Kidney (tissue), 14 donors: Measurements from ENCODE around the gene ADCY2. TPM values are rescaled to one million over a fixed set of nuclear protein-coding genes. Genes with fewer than 3 reads are reported as not detected.

Source experiments
- DNase-seq, 5 donors: peaks; one replicate each; pipeline ENCODE4 v3.0.0-alpha.2; 2013 to 2020
- FAIRE-seq: peaks from 2 replicates; lab custom pipeline; 2012; peaks lifted over from hg19 to GRCh38; lab: Jason Lieb, UNC
- H3K27ac ChIP-seq, 2 donors: one replicate each; pipeline ENCODE4 v1.7.0; 2013; ENCODE audit warnings: low read depth in 2 of 2, low read length in 2 of 2, inconsistent platforms in 1 of 2
- H3K27me3 ChIP-seq: one replicate; pipeline ENCODE4 v1.7.1; 2013; ENCODE audit warnings: low read length, inconsistent platforms; ENCODE audit not compliant: control insufficient read depth, insufficient read depth
- H3K36me3 ChIP-seq, 3 donors: one replicate each; pipeline versions ENCODE4 v1.7.0 to v1.7.1; 2013; ENCODE audit warnings: low read length in 3 of 3, control low read depth in 1 of 3, inconsistent platforms in 1 of 3; ENCODE audit not compliant: insufficient read depth in 3 of 3, control insufficient read depth in 2 of 3
- H3K4me1 ChIP-seq, 3 donors: one replicate each; pipeline versions ENCODE4 v1.7.0 to v1.7.1; 2013; ENCODE audit warnings: low read length in 3 of 3, inconsistent platforms in 1 of 3, low read depth in 1 of 3; ENCODE audit not compliant: control insufficient read depth in 2 of 3, insufficient read depth in 2 of 3
- H3K4me3 ChIP-seq, 3 donors: one replicate each; pipeline versions ENCODE4 v1.7.0 to v1.8.1; 2013; ENCODE audit warnings: low read length in 3 of 3, control low read depth in 1 of 3, inconsistent platforms in 1 of 3
- H3K9ac ChIP-seq, 3 donors: one replicate each; pipeline versions ENCODE4 v1.7.0 to v1.7.1; 2013; ENCODE audit warnings: low read length in 3 of 3, control low read depth in 1 of 3, inconsistent platforms in 1 of 3
- H3K9me3 ChIP-seq, 3 donors: one replicate each; pipeline versions ENCODE4 v1.7.0 to v1.7.1; 2013; ENCODE audit warnings: low read length in 3 of 3, control low read depth in 1 of 3, inconsistent platforms in 1 of 3; ENCODE audit not compliant: control insufficient read depth in 2 of 3, insufficient read depth in 1 of 3
- intact Hi-C: fragments of 100-400 bp; cut with DNase I; formaldehyde crosslinking; loops from one replicate; pipeline ENCODE4 v1.11.1; 2022
- polyA plus RNA-seq: library from polyadenylated mRNA; stranded (reverse); fragments of 350-450 nt; fragmentation: Illumina TruSeq; extraction: RNeasy Lipid Tissue Mini Kit (QIAGEN cat#74804); gene quantifications from one replicate; pipeline ENCODE4 v1.2.3, GENCODE V29; 2014; ENCODE audit warnings: low read depth, low replicate concordance; ENCODE audit not compliant: insufficient read depth
- total RNA-seq: library from RNA; stranded (reverse); fragmentation: NEBNext Ultra II Directional; extraction: Animal tissue kit (Norgen Biotek cat#: 25700); gene quantifications from one replicate; pipeline ENCODE4 v1.2.1, GENCODE V29; 2021
- TF ChIP-seq, protein P1 (sequence below): IDR thresholded peaks from 3 replicates; pipeline ENCODE4 v1.5.1; 2012; ENCODE audit warnings: mild to moderate bottlenecking, moderate library complexity, borderline replicate concordance; ENCODE audit not compliant: insufficient read depth; ENCODE audit errors: extremely low read depth
- donor health status: control.
- donor health status: control.
- donor health status: control.
- donor health status: control.
- donor health status: control.
- donor health status: DM: yes; HTN: yes; CAD: no.
- donor health status: Normal renal cell carcinoma (clear cell type).

Gene ADCY2
- total and polyA plus RNA-seq, 2 donors from 2014 or later: 0.17 to 2.2 TPM

DNA sequence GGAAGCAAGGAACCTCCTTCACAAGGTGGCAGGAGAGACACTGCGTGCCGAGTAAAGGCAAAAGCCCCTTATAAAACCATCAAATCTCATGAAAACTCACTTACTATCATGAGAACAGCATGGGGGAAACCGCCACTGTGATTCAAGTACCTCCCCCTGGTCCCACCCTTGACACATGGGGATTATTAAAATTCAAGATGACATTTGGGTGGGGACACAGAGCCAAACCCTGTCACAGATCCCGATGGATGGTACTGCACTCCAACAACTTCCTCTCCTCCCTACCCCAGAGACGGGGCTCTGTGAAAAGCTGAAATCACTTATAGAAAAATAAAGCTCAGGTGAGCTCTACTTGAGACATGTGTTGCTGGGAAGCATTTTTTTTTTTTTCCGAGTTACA is 10.3 kb upstream of the ADCY2 start:
- FAIRE-seq: no peak
- Histone ChIP-seq H3K9me3 (no peaks in the 10 kb centered on the region), H3K4me1 (no peaks in the 10 kb centered on the region), H3K4me3 (no peak overlapping the region), H3K27me3 (no peaks in the 10 kb centered on the region), H3K36me3 (no peaks in the 10 kb centered on the region), H3K9ac (no peak overlapping the region), H3K27ac (no peak overlapping the region)
- DNase-seq: no peak
- TF ChIP-seq, protein P1, sequence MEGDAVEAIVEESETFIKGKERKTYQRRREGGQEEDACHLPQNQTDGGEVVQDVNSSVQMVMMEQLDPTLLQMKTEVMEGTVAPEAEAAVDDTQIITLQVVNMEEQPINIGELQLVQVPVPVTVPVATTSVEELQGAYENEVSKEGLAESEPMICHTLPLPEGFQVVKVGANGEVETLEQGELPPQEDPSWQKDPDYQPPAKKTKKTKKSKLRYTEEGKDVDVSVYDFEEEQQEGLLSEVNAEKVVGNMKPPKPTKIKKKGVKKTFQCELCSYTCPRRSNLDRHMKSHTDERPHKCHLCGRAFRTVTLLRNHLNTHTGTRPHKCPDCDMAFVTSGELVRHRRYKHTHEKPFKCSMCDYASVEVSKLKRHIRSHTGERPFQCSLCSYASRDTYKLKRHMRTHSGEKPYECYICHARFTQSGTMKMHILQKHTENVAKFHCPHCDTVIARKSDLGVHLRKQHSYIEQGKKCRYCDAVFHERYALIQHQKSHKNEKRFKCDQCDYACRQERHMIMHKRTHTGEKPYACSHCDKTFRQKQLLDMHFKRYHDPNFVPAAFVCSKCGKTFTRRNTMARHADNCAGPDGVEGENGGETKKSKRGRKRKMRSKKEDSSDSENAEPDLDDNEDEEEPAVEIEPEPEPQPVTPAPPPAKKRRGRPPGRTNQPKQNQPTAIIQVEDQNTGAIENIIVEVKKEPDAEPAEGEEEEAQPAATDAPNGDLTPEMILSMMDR: no peak
- intact Hi-C loops: no loop called here

GRCh38 chr5:7388553-7388952 is 7.4 kb upstream of the ADCY2 start:
- Histone ChIP-seq H3K9ac (no peak overlapping the region), H3K36me3 (no peaks in the 10 kb centered on the region), H3K9me3 (no peaks in the 10 kb centered on the region), H3K4me3 (no peak overlapping the region), H3K4me1 (no peaks in the 10 kb centered on the region), H3K27me3 (no peaks in the 10 kb centered on the region), H3K27ac (no peak overlapping the region)
- TF ChIP-seq, protein P1: no peak
- FAIRE-seq (no peak), DNase-seq (no peak)
- intact Hi-C loops: no loop called here

- Histone ChIP-seq H3K27me3 (no peaks in the 10 kb centered on the region), H3K4me1 (no peaks in the 10 kb centered on the region), H3K36me3 (no peaks in the 10 kb centered on the region), H3K9me3 (no peaks in the 10 kb centered on the region), H3K4me3 (peak overlapping the region in 2 of 3 donors; percentile 8 to 25), H3K9ac (no peak overlapping the region), H3K27ac (no peak overlapping the region)
- TF ChIP-seq, protein P1: no peak
- intact Hi-C loops: no loop called here
- FAIRE-seq (no peak), DNase-seq (no peak)
Measured at GRCh38 chr5:7391215-7391614, 4.7 kb upstream of the ADCY2 start.
